CD14-positive monocyte (primary cell): ENCODE data around the gene VAMP3. TPM values are rescaled to one million over a fixed set of nuclear protein-coding genes. Genes with fewer than 3 reads are reported as not detected.
"Not testable (repeated sequence)": the region's sequence is repeated elsewhere in the genome, so short reads cannot be mapped to it uniquely, and the experiment has no call there.

ENCODE experiments used
- DNase-seq, 3 donors: peaks; one replicate each; pipeline ENCODE4 v3.0.0-alpha.2; 2011 to 2022
- H2AFZ ChIP-seq: 2 replicates; pipeline ENCODE4 v1.6.0; 2012; ENCODE audit warnings: mild to moderate bottlenecking, low read depth, low read length, inconsistent platforms; ENCODE audit not compliant: insufficient read depth, poor library complexity, severe bottlenecking
- H3K27ac ChIP-seq, 2 donors: 1 replicate in 1 of 2; 2 replicates in 1 of 2; pipeline ENCODE4 v1.5.1; 2012 to 2013; ENCODE audit warnings: low read length in 2 of 2, control low read depth in 1 of 2, inconsistent platforms in 1 of 2, low read depth in 1 of 2, mild to moderate bottlenecking in 1 of 2
- H3K27me3 ChIP-seq, 2 donors: one replicate each; pipeline versions ENCODE4 v1.6.0 to v1.6.1; 2011 to 2013; ENCODE audit warnings: low read length in 2 of 2; ENCODE audit not compliant: control insufficient read depth in 2 of 2, insufficient read depth in 2 of 2
- H3K36me3 ChIP-seq, 2 donors: replicated peaks in 1 of 2; 1 replicate in 1 of 2; 2 replicates in 1 of 2; pipeline versions ENCODE4 v1.5.1 to v1.6.1; 2012 to 2013; ENCODE audit warnings: low read length in 2 of 2, control low read depth in 1 of 2, inconsistent platforms in 1 of 2, mild to moderate bottlenecking in 1 of 2; ENCODE audit not compliant: insufficient read depth in 2 of 2, control insufficient read depth in 1 of 2
- H3K4me1 ChIP-seq, 2 donors: 1 replicate in 1 of 2; 2 replicates in 1 of 2; pipeline versions ENCODE4 v1.5.1 to v1.6.1; 2012 to 2013; ENCODE audit warnings: low read length in 2 of 2, control low read depth in 1 of 2, inconsistent platforms in 1 of 2, mild to moderate bottlenecking in 1 of 2, moderate library complexity in 1 of 2; ENCODE audit not compliant: insufficient read depth in 2 of 2, control insufficient read depth in 1 of 2
- H3K4me2 ChIP-seq: replicated peaks from 2 replicates; pipeline ENCODE3; 2012; ENCODE audit warnings: low read length, moderate library complexity, mild to moderate bottlenecking; ENCODE audit not compliant: poor library complexity, severe bottlenecking; ENCODE audit errors: extremely low read depth
- H3K4me3 ChIP-seq, 3 experiments: fragments of 200-600 bp in 1 of 3; sonication (generic) in 1 of 3; replicated peaks in 1 of 3; 1 replicate in 2 of 3; 2 replicates in 1 of 3; pipeline ENCODE4 v1.5.1; 2011 to 2013; ENCODE audit warnings: low read length in 3 of 3, mild to moderate bottlenecking in 3 of 3, control low read depth in 2 of 3, low read depth in 2 of 3, inconsistent platforms in 1 of 3, moderate library complexity in 1 of 3
- H3K79me2 ChIP-seq: 2 replicates; pipeline ENCODE4 v1.6.0; 2012; ENCODE audit warnings: mild to moderate bottlenecking, control low read depth, inconsistent platforms, low read length, moderate library complexity; ENCODE audit not compliant: insufficient read depth
- H3K9ac ChIP-seq: 2 replicates; pipeline ENCODE4 v1.6.0; 2017; ENCODE audit warnings: low read length, mild to moderate bottlenecking; ENCODE audit not compliant: insufficient read depth, poor library complexity, severe bottlenecking
- H3K9me3 ChIP-seq, 2 donors: replicated peaks in 1 of 2; 1 replicate in 1 of 2; 2 replicates in 1 of 2; pipeline versions ENCODE4 v1.5.1 to v1.6.1; 2012 to 2013; ENCODE audit warnings: low read length in 2 of 2, control low read depth in 1 of 2; ENCODE audit not compliant: control insufficient read depth in 1 of 2, insufficient read depth in 1 of 2
- H4K20me1 ChIP-seq: 2 replicates; pipeline ENCODE4 v1.6.0; 2012; ENCODE audit warnings: mild to moderate bottlenecking, low read length, control low read depth, moderate library complexity; ENCODE audit not compliant: insufficient read depth
- H3K27ac Mint-ChIP-seq, 7 donors: one replicate each; pipeline ENCODE4 v1.8.0; 2020; ENCODE audit warnings: mild to moderate bottlenecking in 7 of 7, mixed read lengths in 7 of 7, moderate library complexity in 6 of 7, inconsistent platforms in 2 of 7
- H3K27me3 Mint-ChIP-seq, 3 donors: one replicate each; pipeline ENCODE4 v1.8.0; 2021 to 2022; ENCODE audit warnings: low read depth in 3 of 3, mild to moderate bottlenecking in 3 of 3, mixed read lengths in 3 of 3, moderate library complexity in 3 of 3, inconsistent platforms in 1 of 3
- H3K36me3 Mint-ChIP-seq, 2 donors: one replicate each; pipeline ENCODE4 v1.8.0; 2020; ENCODE audit warnings: mixed read lengths in 2 of 2, inconsistent platforms in 1 of 2, mild to moderate bottlenecking in 1 of 2
- H3K4me1 Mint-ChIP-seq: one replicate; pipeline ENCODE4 v1.8.0; 2020; ENCODE audit warnings: mild to moderate bottlenecking, mixed read lengths
- H3K4me3 Mint-ChIP-seq, 2 donors: one replicate each; pipeline ENCODE4 v1.8.0; 2020; ENCODE audit warnings: mild to moderate bottlenecking in 2 of 2, mixed read lengths in 2 of 2, moderate library complexity in 1 of 2
- H3K9me3 Mint-ChIP-seq, 7 donors: one replicate each; pipeline ENCODE4 v1.8.0; 2020 to 2022; ENCODE audit warnings: mixed read lengths in 7 of 7, mild to moderate bottlenecking in 6 of 7, moderate library complexity in 6 of 7, inconsistent platforms in 2 of 7
- CTCF ChIP-seq: fragments of 200-600 bp; IDR thresholded peaks from one replicate; pipeline ENCODE4 v1.8.0; 2022; ENCODE audit warnings: antibody characterized with exemption, mild to moderate bottlenecking
- WGBS: methylation state at CpG from one replicate; pipeline ENCODE4 v1.1.5; 2013; ENCODE audit warnings: missing lambda C conversion rate; ENCODE audit not compliant: insufficient coverage; 5-methylcytosine and 5-hydroxymethylcytosine counted together
- intact Hi-C, 2 donors: fragments of 100-400 bp; cut with micrococcal nuclease; formaldehyde crosslinking; loops; one replicate each; pipeline versions ENCODE4 v1.15.0 to v1.15.1; 2023
- polyA plus RNA-seq, 3 donors: library from polyadenylated mRNA; depleted of rRNA in 1 of 3; unstranded in 2 of 3; stranded (reverse) in 1 of 3; fragments of 300-500 nt in 2 of 3; fragments of >200 nt in 1 of 3; fragmentation: Illumina TruSeq in 2 of 3; gene quantifications; 1 replicate in 2 of 3; 2 replicates in 1 of 3; pipeline ENCODE4 v1.2.3, GENCODE V29; 2012 to 2021

VAMP3 gene
- polyA plus RNA-seq, 3 donors = 106 to 149 (median 138) TPM

- peak in 2 of 3 donors; percentile 35 to 39 for DNase-seq
Measured at GRCh38 chr1:7786795-7787194, 15.7 kb downstream of the VAMP3 start.

GRCh38 chr1:7789828-7790227, 18.7 kb downstream of the VAMP3 start:
- Histone ChIP-seq H3K27ac (no peak overlapping the region), H3K9ac (no peak overlapping the region), H2AFZ (no peak overlapping the region), H4K20me1 (no peaks in the 10 kb centered on the region), H3K4me2 (no peak overlapping the region), H3K79me2 (no peaks in the 10 kb centered on the region), H3K4me1 (peaks cover 7 to 16% of the 10 kb centered on the region in 2 donors), H3K27me3 (no peaks in the 10 kb centered on the region), H3K4me3 (no peak overlapping the region), H3K9me3 (peaks cover 28 to 31% of the 10 kb centered on the region in 2 donors), H3K36me3 (no peaks in the 10 kb centered on the region)
- intact Hi-C loops = no loop called here
- Mint-ChIP-seq H3K4me3 (no peak overlapping the region), H3K27ac (no peak overlapping the region), H3K36me3 (peaks cover 10 to 17% of the 10 kb centered on the region in 2 donors), H3K4me1 (peaks cover 16% of the 10 kb centered on the region), H3K27me3 (peaks cover 0 to 4% (median 1%) of the 10 kb centered on the region in 3 donors), H3K9me3 (peaks cover 29 to 36% (median 35%) of the 10 kb centered on the region in 7 donors)
- no peak for DNase-seq
- 86% methylated on average over 3 of the region's 5 CpGs for WGBS
- TF ChIP-seq CTCF = no peak

More at GRCh38 chr1:7786795-7787194, 15.7 kb downstream of the VAMP3 start:
- Histone ChIP-seq H3K36me3 (no peaks in the 10 kb centered on the region), H3K9ac (no peak overlapping the region), H4K20me1 (no peaks in the 10 kb centered on the region), H3K9me3 (peaks cover 23 to 28% of the 10 kb centered on the region in 2 donors), H2AFZ (no peak overlapping the region), H3K4me1 (peaks cover 27 to 36% of the 10 kb centered on the region in 2 donors), H3K79me2 (no peaks in the 10 kb centered on the region), H3K27ac (no peak overlapping the region), H3K4me3 (no peak overlapping the region), H3K27me3 (no peaks in the 10 kb centered on the region), H3K4me2 (peak overlapping the region; percentile 1)
- Mint-ChIP-seq H3K27me3 (peaks cover 0 to 6% (median 1%) of the 10 kb centered on the region in 3 donors), H3K27ac (no peak overlapping the region), H3K36me3 (peaks cover 10 to 16% of the 10 kb centered on the region in 2 donors), H3K4me3 (peak overlapping the region in 1 of 2 donors; percentile 44), H3K9me3 (peaks cover 21 to 35% (median 30%) of the 10 kb centered on the region in 7 donors), H3K4me1 (peaks cover 31% of the 10 kb centered on the region)
- TF ChIP-seq CTCF = no peak
- intact Hi-C loops = loop anchor here in 1 of 2 donors (2.0 kb wide), 1 partner anchor 16 kb away; the partner anchor contains the start of gene VAMP3
- WGBS = 0% methylated on average over 1 of the region's 5 CpGs

- H3K27ac ChIP-seq, H3K27me3 ChIP-seq, H4K20me1 ChIP-seq, H3K4me2 ChIP-seq, H3K4me3 Mint-ChIP-seq, H3K9ac ChIP-seq, H2AFZ ChIP-seq, H3K27ac Mint-ChIP-seq, H3K36me3 ChIP-seq, H3K4me3 ChIP-seq, H3K27me3 Mint-ChIP-seq, H3K79me2 ChIP-seq, intact Hi-C loops, DNase-seq: not testable (repeated sequence)
- Histone ChIP-seq H3K4me1 (peaks cover 7 to 15% of the 10 kb centered on the region in 2 donors), H3K9me3 (peaks cover 27 to 31% of the 10 kb centered on the region in 2 donors)
- peaks cover 29 to 33% (median 31%) of the 10 kb centered on the region in 7 donors for H3K9me3 Mint-ChIP-seq
- H3K36me3 Mint-ChIP-seq = peaks cover 8 to 14% of the 10 kb centered on the region in 2 donors
- H3K4me1 Mint-ChIP-seq = peaks cover 19% of the 10 kb centered on the region
- WGBS = no CpG with 5 or more reads among the region's 3 CpGs
Measured at GRCh38 chr1:7791027-7791426, 19.9 kb downstream of the VAMP3 start.
